BE2C (cell line): Measurements from ENCODE around the gene TET3.
A peak's percentile ranks its signal among the peaks of the same experiment; 100 is the strongest.

ENCODE experiments used
- DNase-seq: peaks from one replicate; pipeline ENCODE4 v3.0.0-alpha.2; 2020
- H3K27me3 ChIP-seq: fragments of 250-450 bp; sonication (Bioruptor Pico); 2 replicates; pipeline ENCODE4 v1.5.1; 2020; ENCODE audit warnings: mild to moderate bottlenecking
- H3K36me3 ChIP-seq: fragments of 250-450 bp; sonication (Bioruptor Pico); 2 replicates; pipeline ENCODE4 v1.5.1; 2020; ENCODE audit warnings: mild to moderate bottlenecking
- H3K4me1 ChIP-seq: fragments of 250-450 bp; sonication (Bioruptor Pico); 2 replicates; pipeline ENCODE4 v1.5.1; 2020
- H3K4me3 ChIP-seq: 2 replicates; pipeline ENCODE4 v1.5.1; 2011; ENCODE audit warnings: low read depth, low read length
- H3K9me3 ChIP-seq: fragments of 250-450 bp; sonication (Bioruptor Pico); 2 replicates; pipeline ENCODE4 v1.5.1; 2020
- TF ChIP-seq, protein P1 (sequence below): IDR thresholded peaks from 2 replicates; pipeline ENCODE4 v1.5.1; 2012; ENCODE audit warnings: mild to moderate bottlenecking, low read depth, low read length

The TET3 gene

DNA sequence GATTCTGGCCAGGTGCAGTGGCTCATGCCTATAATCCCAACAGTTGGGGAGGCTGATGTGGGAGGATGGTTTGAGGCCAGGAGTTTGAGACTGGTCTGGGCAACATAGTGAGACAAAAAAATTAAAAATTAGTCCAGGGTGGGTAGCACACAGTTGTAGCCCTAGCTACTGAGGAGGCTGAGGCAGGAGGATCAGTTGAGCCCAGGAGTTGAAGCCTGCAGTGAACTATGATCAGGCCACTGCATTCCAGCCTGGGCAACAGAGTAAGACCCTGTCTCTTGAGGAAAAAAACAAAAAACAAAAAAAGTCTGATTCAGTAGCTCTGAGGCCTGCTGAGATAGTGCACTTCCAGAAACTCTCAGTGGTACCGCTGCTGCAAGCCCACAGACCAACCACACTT is 7.9 kb upstream of the TET3 start:
- H3K4me3 ChIP-seq = no peak overlapping the region
- no peaks in the 10 kb centered on the region for H3K36me3 ChIP-seq
- TF ChIP-seq, protein P1, sequence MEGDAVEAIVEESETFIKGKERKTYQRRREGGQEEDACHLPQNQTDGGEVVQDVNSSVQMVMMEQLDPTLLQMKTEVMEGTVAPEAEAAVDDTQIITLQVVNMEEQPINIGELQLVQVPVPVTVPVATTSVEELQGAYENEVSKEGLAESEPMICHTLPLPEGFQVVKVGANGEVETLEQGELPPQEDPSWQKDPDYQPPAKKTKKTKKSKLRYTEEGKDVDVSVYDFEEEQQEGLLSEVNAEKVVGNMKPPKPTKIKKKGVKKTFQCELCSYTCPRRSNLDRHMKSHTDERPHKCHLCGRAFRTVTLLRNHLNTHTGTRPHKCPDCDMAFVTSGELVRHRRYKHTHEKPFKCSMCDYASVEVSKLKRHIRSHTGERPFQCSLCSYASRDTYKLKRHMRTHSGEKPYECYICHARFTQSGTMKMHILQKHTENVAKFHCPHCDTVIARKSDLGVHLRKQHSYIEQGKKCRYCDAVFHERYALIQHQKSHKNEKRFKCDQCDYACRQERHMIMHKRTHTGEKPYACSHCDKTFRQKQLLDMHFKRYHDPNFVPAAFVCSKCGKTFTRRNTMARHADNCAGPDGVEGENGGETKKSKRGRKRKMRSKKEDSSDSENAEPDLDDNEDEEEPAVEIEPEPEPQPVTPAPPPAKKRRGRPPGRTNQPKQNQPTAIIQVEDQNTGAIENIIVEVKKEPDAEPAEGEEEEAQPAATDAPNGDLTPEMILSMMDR = no peak
- no peaks in the 10 kb centered on the region for H3K27me3 ChIP-seq
- DNase-seq = no peak
- H3K9me3 ChIP-seq = no peaks in the 10 kb centered on the region
- H3K4me1 ChIP-seq = peaks cover 6% of the 10 kb centered on the region

DNA sequence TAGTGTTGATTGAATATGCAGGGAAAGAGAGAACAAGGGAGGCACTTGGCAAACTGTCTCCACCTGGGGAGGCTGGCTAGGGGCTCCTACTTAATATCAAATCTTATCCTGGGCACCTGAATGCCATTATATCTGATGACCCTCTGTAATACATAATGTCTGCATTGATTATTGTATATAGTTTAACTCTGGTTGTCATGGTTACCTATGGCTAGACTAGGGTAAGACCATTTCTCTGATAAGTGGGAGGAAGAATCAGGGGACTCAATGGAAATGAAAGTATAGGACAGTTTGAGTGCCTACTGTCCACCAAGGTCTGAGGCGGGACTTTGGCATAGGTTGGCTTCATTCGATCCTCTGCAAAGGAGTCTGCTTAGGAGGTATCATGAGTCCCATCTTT is 7.2 kb upstream of the TET3 start:
- TF ChIP-seq, protein P1 = no peak
- Histone ChIP-seq H3K9me3 (no peaks in the 10 kb centered on the region), H3K27me3 (no peaks in the 10 kb centered on the region), H3K36me3 (no peaks in the 10 kb centered on the region), H3K4me1 (peaks cover 3% of the 10 kb centered on the region; the same call in 1 of the 2 replicates), H3K4me3 (no peak overlapping the region)
- DNase-seq = no peak

DNA sequence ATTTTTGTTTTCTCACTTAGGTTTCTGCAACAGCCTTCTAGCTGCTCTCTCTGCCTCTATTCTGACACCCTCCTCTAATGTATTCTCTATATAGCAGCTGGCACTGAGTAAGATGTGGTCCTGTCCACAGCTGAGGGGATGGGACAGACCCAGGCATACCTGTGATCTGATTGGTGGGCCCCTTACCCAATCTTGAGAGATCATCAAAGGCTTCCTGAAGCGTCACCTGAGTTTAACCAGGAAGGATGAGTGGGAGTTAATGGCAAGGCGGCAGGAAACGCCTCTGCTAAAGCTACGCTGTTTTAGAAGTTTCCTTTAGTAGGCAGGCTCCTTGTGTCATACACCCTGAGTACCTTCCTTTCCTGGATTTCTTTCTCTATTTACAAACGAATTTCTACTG is 5.7 kb upstream of the TET3 start:
- Histone ChIP-seq H3K36me3 (no peaks in the 10 kb centered on the region), H3K27me3 (no peaks in the 10 kb centered on the region), H3K9me3 (no peaks in the 10 kb centered on the region), H3K4me1 (peaks cover 3% of the 10 kb centered on the region; the same call in 1 of the 2 replicates), H3K4me3 (no peak overlapping the region)
- DNase-seq = no peak
- TF ChIP-seq, protein P1 = no peak

DNA sequence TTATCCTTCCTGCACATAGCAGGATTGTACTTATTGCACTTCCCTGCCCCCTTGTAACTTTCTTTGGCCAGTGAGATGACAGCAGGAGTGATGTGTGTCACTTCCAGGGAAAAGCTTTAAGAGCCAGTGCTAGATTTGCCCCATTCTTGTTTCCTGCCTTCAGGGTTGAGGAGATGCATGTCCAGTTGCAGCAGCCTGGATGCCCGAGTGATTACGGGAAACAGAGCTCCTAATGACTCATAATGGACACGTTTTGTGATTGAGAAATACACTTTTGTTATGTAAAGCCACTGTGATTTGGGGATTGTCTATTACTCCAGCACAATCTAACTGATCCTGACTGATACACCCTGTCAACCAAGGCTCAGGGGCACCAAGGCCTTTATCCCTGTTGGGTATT is 5.0 kb upstream of the TET3 start:
- Histone ChIP-seq H3K4me1 (peaks cover 3% of the 10 kb centered on the region; the same call in 1 of the 2 replicates), H3K4me3 (no peak overlapping the region), H3K9me3 (no peaks in the 10 kb centered on the region), H3K27me3 (no peaks in the 10 kb centered on the region), H3K36me3 (no peaks in the 10 kb centered on the region)
- TF ChIP-seq, protein P1 = no peak
- no peak for DNase-seq

DNA sequence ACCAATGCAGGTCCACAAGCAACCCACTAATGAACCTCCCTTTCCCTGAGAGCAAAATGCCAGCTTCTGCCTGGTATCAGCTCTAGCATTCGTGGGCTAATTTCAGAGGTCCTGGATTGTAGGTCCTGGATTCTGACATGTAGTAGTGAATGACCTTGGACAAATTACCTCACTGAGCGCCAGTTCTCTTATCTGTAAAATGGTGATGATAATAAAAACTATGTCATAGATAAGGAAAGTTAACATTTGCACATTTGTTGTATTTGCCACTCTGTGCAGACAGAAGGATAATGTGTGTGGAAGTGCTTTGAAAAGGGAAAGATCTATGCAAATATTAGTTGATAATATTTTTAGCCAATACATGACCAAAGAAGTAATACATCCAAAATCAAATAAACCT is 4.1 kb upstream of the TET3 start:
- Histone ChIP-seq H3K9me3 (no peaks in the 10 kb centered on the region), H3K4me3 (peak overlapping the region; percentile 68), H3K4me1 (peaks cover 3% of the 10 kb centered on the region; the same call in 1 of the 2 replicates), H3K27me3 (no peaks in the 10 kb centered on the region), H3K36me3 (no peaks in the 10 kb centered on the region)
- TF ChIP-seq, protein P1 = no peak
- no peak for DNase-seq

DNA sequence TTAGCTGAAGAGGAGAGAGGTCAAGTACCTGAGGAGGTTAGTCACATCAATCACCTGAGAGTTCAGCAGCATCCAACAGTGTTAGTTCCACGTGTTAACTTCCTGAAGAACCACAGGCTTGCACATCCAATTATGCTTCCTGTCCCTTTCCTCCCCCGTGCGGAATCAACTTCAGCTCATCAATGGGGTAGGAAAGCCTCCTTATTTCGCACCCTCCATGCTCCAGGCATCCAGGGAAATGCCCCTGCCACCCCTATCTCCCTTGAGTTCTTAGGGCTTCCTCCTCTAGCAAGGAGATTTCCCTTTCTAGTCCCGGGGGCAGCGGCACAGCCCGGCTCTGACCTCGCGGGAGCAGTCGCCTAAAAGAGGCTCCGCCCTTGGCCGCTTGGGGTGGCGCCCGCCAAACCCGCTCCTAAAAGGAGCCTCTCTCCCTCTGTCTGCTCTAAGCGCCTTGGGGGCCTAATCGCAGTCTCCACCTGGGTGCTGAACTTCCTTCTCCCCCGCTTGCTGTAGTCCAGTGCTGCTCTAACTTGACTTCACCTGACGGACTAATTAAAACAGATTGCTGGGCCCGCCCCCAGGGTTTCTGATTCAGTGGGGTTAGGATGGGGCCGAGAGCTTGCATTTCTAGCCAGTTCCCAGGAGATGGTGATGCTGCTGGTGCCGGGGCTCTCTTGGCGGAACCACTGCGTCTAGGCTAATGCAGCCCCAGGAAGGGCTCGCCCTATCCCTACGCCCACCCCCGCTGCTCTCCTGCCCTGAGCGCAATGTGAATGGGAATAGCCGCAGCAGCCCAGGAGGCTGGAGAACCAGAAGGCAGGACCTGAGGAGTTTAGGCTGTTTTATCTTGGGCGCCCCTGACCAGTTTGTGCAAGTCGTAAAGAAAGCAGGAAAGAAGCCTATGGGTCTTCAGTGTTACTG is 3.4 kb upstream of the TET3 start:
- peaks cover 3% of the 10 kb centered on the region; the same call in 1 of the 2 replicates for H3K4me1 ChIP-seq
- TF ChIP-seq, protein P1 = no peak
- H3K36me3 ChIP-seq = no peaks in the 10 kb centered on the region
- DNase-seq = peak; percentile 52
- H3K9me3 ChIP-seq = no peaks in the 10 kb centered on the region
- no peaks in the 10 kb centered on the region for H3K27me3 ChIP-seq
- H3K4me3 ChIP-seq = peak overlapping the region; percentile 68
